ENCODE results near the gene AHDC1.

AHDC1 gene

DNA sequence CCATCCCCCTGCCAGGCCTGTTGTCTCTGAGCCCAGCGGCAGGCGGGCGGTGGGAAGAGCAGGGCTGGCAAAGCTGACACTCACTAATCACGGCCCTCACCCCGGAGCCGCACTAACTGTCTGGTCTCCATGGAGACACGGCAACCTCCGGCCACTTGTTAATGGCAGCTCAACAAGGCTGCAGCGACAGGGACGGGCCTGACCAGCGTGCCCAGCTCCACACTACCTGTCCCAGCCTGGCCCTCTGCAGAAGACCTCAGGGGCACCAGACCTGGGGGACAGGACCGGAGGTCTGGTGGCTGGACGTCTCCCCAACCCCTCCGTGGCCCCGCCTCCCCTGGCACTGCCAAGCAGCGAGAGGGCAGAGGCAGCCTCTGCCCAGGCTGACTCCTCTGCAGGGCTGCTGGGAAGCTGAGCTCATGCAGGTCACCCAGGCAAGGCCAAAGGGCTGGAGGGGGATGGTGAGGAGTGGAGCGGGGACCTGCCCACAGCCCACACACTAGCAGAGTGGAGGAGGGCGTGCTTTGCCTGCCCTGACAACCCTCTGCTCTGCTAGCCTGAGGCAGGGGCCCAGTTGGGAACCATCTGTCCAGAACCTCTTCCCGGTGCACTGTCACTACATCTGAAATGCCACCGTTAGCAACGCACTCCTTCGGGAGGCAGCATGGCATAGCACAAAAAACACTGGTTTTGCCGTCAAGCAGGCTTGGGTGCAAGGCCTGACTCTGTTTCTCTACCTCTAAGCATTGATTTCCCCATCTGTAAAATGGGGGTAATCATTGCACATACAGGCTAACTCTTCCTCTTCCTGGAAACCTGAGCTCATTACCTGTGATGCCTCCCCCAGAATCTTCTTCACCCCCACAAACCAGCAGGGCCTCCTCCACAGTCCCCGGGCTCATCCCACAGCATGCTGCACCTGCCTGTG, 84.3 kb downstream of the AHDC1 start:
- Histone ChIP-seq H3K4me1 (ENCODE audit: control insufficient read depth, insufficient read depth, low read length) (no peaks in the 10 kb centered on the region), H3K36me3 (ENCODE audit: control insufficient read depth in 2 of 2, insufficient read depth in 1 of 2, low read length in 2 of 2) (no peaks in the 10 kb centered on the region), H3K27ac (ENCODE audit: extremely low read depth, low read depth, low read length) (no peak overlapping the region), H3K4me3 (ENCODE audit: low read depth, low read length) (no peak overlapping the region), H3K9me3 (ENCODE audit: control insufficient read depth, insufficient read depth, low read depth, low read length) (no peaks in the 10 kb centered on the region)
- no peak for TF ChIP-seq ZBTB7A (tag by site-specific recombination; IDR thresholded peaks at IDR 0.05; ENCODE audit: low read depth)
- TF ChIP-seq ZFHX2 (tag by site-specific recombination; conservative IDR thresholded peaks at IDR 0.05): peak; percentile 49
- TF ChIP-seq EGR2 (tag by site-specific recombination; IDR thresholded peaks at IDR 0.05; ENCODE audit: low read depth): peak; percentile 65
- no peak for TF ChIP-seq KLF16 (tag by site-specific recombination; IDR thresholded peaks at IDR 0.05)
- TF ChIP-seq ZNF548 (tag by site-specific recombination; IDR thresholded peaks at IDR 0.05): no peak
- TF ChIP-seq, protein P1, sequence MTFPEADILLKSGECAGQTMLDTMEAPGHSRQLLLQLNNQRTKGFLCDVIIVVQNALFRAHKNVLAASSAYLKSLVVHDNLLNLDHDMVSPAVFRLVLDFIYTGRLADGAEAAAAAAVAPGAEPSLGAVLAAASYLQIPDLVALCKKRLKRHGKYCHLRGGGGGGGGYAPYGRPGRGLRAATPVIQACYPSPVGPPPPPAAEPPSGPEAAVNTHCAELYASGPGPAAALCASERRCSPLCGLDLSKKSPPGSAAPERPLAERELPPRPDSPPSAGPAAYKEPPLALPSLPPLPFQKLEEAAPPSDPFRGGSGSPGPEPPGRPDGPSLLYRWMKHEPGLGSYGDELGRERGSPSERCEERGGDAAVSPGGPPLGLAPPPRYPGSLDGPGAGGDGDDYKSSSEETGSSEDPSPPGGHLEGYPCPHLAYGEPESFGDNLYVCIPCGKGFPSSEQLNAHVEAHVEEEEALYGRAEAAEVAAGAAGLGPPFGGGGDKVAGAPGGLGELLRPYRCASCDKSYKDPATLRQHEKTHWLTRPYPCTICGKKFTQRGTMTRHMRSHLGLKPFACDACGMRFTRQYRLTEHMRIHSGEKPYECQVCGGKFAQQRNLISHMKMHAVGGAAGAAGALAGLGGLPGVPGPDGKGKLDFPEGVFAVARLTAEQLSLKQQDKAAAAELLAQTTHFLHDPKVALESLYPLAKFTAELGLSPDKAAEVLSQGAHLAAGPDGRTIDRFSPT (tag by site-specific recombination; IDR thresholded peaks at IDR 0.05): 0 out of 2 replicates have a peak, but pooled peaks have one; percentile 28
- TF ChIP-seq ZBTB21 (tag by site-specific recombination; IDR thresholded peaks at IDR 0.05): no peak
- no peak for TF ChIP-seq ZNF544 (tag by site-specific recombination; IDR thresholded peaks at IDR 0.05)
- TF ChIP-seq, protein P2, sequence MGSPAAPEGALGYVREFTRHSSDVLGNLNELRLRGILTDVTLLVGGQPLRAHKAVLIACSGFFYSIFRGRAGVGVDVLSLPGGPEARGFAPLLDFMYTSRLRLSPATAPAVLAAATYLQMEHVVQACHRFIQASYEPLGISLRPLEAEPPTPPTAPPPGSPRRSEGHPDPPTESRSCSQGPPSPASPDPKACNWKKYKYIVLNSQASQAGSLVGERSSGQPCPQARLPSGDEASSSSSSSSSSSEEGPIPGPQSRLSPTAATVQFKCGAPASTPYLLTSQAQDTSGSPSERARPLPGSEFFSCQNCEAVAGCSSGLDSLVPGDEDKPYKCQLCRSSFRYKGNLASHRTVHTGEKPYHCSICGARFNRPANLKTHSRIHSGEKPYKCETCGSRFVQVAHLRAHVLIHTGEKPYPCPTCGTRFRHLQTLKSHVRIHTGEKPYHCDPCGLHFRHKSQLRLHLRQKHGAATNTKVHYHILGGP (tag by site-specific recombination; IDR thresholded peaks at IDR 0.05): no peak
- TF ChIP-seq, protein P3, sequence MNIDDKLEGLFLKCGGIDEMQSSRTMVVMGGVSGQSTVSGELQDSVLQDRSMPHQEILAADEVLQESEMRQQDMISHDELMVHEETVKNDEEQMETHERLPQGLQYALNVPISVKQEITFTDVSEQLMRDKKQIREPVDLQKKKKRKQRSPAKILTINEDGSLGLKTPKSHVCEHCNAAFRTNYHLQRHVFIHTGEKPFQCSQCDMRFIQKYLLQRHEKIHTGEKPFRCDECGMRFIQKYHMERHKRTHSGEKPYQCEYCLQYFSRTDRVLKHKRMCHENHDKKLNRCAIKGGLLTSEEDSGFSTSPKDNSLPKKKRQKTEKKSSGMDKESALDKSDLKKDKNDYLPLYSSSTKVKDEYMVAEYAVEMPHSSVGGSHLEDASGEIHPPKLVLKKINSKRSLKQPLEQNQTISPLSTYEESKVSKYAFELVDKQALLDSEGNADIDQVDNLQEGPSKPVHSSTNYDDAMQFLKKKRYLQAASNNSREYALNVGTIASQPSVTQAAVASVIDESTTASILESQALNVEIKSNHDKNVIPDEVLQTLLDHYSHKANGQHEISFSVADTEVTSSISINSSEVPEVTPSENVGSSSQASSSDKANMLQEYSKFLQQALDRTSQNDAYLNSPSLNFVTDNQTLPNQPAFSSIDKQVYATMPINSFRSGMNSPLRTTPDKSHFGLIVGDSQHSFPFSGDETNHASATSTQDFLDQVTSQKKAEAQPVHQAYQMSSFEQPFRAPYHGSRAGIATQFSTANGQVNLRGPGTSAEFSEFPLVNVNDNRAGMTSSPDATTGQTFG (tag by site-specific recombination; IDR thresholded peaks at IDR 0.05; ENCODE audit: borderline replicate concordance): no peak
- TF ChIP-seq, protein P4, sequence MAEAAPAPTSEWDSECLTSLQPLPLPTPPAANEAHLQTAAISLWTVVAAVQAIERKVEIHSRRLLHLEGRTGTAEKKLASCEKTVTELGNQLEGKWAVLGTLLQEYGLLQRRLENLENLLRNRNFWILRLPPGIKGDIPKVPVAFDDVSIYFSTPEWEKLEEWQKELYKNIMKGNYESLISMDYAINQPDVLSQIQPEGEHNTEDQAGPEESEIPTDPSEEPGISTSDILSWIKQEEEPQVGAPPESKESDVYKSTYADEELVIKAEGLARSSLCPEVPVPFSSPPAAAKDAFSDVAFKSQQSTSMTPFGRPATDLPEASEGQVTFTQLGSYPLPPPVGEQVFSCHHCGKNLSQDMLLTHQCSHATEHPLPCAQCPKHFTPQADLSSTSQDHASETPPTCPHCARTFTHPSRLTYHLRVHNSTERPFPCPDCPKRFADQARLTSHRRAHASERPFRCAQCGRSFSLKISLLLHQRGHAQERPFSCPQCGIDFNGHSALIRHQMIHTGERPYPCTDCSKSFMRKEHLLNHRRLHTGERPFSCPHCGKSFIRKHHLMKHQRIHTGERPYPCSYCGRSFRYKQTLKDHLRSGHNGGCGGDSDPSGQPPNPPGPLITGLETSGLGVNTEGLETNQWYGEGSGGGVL (tag by site-specific recombination; IDR thresholded peaks at IDR 0.05): no peak
- TF ChIP-seq, protein P5, sequence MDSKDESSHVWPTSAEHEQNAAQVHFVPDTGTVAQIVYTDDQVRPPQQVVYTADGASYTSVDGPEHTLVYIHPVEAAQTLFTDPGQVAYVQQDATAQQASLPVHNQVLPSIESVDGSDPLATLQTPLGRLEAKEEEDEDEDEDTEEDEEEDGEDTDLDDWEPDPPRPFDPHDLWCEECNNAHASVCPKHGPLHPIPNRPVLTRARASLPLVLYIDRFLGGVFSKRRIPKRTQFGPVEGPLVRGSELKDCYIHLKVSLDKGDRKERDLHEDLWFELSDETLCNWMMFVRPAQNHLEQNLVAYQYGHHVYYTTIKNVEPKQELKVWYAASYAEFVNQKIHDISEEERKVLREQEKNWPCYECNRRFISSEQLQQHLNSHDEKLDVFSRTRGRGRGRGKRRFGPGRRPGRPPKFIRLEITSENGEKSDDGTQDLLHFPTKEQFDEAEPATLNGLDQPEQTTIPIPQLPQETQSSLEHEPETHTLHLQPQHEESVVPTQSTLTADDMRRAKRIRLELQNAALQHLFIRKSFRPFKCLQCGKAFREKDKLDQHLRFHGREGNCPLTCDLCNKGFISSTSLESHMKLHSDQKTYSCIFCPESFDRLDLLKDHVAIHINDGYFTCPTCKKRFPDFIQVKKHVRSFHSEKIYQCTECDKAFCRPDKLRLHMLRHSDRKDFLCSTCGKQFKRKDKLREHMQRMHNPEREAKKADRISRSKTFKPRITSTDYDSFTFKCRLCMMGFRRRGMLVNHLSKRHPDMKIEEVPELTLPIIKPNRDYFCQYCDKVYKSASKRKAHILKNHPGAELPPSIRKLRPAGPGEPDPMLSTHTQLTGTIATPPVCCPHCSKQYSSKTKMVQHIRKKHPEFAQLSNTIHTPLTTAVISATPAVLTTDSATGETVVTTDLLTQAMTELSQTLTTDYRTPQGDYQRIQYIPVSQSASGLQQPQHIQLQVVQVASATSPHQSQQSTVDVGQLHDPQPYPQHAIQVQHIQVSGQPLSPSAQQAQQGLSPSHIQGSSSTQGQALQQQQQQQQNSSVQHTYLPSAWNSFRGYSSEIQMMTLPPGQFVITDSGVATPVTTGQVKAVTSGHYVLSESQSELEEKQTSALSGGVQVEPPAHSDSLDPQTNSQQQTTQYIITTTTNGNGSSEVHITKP (tag by site-specific recombination; IDR thresholded peaks at IDR 0.05): no peak
- no peak for TF ChIP-seq ZNF335 (tag by site-specific recombination; conservative IDR thresholded peaks at IDR 0.05)
- TF ChIP-seq SP3 (tag by site-specific recombination; IDR thresholded peaks at IDR 0.05): no peak
- TF ChIP-seq, protein P6, sequence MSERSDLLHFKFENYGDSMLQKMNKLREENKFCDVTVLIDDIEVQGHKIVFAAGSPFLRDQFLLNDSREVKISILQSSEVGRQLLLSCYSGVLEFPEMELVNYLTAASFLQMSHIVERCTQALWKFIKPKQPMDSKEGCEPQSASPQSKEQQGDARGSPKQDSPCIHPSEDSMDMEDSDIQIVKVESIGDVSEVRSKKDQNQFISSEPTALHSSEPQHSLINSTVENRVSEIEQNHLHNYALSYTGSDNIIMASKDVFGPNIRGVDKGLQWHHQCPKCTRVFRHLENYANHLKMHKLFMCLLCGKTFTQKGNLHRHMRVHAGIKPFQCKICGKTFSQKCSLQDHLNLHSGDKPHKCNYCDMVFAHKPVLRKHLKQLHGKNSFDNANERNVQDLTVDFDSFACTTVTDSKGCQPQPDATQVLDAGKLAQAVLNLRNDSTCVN (tag by site-specific recombination; optimal IDR thresholded peaks at IDR 0.05): no peak
- TF ChIP-seq ZNF777 (tag by site-specific recombination; IDR thresholded peaks at IDR 0.05; ENCODE audit: borderline replicate concordance): no peak
- peak; percentile 60 for TF ChIP-seq SCRT2 (tag by site-specific recombination; IDR thresholded peaks at IDR 0.05)
- CTCF ChIA-PET: interaction anchor here (1.2 to 1.5 kb wide), 2 partner anchors 17 to 124 kb away, joined by 3 to 5 read pairs; no protein-coding TSS in a partner anchor
- POLR2A ChIA-PET: no interaction called here
